NCI-H1092 treated with DMSO at 0.1 percent for 48 hours (cell line): Measurements from ENCODE around the gene CDK5R1.

Experiments used
- DNase-seq: peaks from one replicate; lab custom pipeline; 2025; lab: John Stamatoyannopoulos, UW

CDK5R1 gene

DNA sequence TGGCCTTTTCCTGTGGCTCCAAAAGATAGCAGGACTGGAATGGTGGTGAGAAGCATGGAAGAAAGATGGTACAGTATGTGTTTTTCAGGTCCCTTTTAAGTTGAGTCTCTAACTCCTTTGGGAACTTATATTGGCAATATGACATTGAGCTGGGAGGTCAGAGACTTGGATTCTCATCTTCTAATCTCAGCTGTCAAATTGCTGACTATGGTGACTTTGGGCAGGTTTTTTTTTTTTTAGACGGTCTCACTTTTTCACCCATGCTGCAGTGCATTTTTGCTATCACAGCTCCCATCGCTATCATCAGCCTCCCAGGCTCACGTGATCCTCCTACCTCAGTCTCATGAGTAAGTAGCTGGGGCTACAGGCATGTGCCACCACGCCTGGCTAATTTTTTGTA is 15.1 kb upstream of the CDK5R1 start:
- no peak for DNase-seq

DNA sequence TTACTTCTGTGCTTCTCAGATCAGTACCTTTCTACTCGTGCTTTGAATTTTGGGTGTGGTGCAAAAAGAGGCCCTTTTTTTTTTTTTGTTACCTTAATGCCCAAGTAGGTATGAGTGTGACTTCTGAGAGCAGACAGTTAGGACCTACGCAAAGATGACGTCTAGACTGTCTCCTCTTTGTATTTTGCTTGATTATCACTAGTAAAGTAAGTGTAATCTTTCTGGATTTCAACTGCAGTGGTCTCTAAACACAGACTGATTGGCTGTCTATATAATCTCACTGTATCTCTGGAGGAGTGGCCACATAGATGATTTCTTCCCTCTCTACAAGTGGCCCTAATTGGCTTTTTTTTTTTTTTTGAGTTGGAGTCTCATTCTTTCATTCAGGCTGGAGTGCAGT is 11.5 kb upstream of the CDK5R1 start:
- no peak for DNase-seq

GRCh38 chr17:32477220-32477619 is 9.6 kb upstream of the CDK5R1 start:
- no peak for DNase-seq

GRCh38 chr17:32479074-32479617 is 7.6 kb upstream of the CDK5R1 start:
- DNase-seq: no peak

DNA sequence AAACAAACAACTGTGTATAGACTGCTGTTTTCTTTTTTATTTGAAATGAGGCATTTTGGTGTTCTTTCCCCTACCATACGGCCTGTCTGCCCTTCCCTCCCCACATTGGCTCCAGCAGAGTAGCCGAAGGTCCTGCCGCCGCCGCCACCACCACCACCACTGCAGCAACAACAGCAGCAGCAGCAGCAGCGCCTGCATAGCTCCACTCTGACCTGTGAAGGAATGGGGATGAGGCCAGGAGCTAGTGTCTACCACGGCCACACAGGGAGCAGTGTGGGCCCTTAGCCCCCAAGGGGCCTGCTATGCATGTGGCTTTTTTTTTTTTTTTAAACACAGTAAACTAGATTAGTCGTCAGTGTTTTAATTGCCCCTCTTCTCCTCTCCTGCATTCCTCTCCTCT is 5.6 kb upstream of the CDK5R1 start:
- DNase-seq: no peak

DNA sequence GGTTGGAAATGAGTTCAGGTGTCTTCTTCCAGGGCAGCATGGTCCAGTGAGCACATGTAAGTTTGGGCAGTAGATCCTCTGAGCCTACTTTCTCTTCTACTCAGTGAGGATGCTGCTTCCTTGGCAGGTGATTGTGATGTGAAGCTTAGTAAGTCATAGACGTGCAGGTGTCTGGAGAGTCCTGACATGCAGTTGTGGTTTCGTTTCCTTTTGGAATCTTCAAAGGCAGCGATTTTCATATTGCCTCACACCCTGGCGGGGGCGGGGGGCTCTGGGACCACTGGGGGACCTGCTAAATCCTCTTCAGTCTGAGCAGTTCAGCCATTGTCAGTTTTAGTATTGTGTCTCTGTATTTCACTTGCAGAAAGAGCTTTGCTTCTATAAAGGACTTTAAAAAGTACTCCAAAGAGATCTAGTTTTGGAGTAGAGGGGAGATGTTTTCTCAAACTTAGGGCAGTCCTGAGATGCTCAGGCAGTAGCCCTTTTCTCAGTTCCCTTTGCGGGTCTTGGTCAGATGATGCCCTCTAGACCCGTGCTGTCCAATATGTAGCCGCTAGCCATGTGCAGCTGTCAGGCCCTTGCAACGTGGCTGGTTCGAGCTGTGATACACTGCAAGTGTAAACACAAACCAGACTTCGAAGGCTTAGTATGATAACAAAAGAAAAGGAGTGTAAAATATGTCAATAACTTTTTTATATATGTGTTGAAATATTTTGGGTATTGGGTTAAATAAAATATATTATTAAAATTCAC is 4.0 kb upstream of the CDK5R1 start:
- DNase-seq: no peak

- peak; percentile 82 for DNase-seq
Observed at GRCh38 chr17:32483451-32484019, 3.3 kb upstream of the CDK5R1 start.

GRCh38 chr17:32484041-32484461 is 2.7 kb upstream of the CDK5R1 start:
- no peak for DNase-seq

- DNase-seq: no peak
Observed at GRCh38 chr17:32484628-32485027, 2.2 kb upstream of the CDK5R1 start.

- DNase-seq: peak; percentile 63
Observed at GRCh38 chr17:32485261-32486110, 1.3 kb upstream of the CDK5R1 start.

DNA sequence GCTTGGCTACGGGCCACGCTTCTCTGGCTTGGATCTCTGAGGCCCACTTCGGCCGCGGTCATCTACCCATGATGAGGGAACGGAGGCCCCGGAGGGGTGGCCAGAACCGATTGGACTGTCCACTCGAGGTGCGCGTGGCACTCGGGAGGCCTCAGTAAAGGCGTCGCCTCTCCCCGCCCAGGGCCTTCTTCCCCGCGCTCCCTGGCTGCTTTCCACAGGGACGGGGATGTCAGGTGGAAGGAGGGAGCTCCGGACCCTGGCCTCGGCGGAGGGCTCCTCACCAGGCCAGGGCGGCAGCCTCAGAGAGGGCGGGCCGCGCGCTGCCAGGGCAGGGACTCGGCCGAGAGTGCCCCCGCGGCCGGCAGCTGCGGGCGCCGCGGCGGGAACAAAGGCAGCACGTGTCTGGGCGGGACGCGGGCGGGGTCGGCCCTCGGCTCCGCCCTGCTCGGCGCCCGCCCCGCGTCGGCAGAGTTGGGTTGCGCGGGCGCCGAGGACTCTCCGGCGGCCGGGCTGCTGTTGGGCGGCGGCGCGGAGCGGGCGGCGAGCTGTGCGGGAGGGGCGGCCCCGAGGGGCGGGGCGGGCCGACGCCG is 587 bp upstream of the CDK5R1 start:
- peak; percentile 87 for DNase-seq

- DNase-seq: peak; percentile 57
Observed at GRCh38 chr17:32487473-32488176, 832 bp downstream of the CDK5R1 start.

GRCh38 chr17:32488177-32488542 is 1.4 kb downstream of the CDK5R1 start:
- no peak for DNase-seq

GRCh38 chr17:32488604-32489180 is 1.9 kb downstream of the CDK5R1 start:
- no peak for DNase-seq

GRCh38 chr17:32489320-32490100 is 2.7 kb downstream of the CDK5R1 start:
- no peak for DNase-seq

GRCh38 chr17:32490101-32490482 is 3.3 kb downstream of the CDK5R1 start:
- peak; percentile 63 for DNase-seq

DNA sequence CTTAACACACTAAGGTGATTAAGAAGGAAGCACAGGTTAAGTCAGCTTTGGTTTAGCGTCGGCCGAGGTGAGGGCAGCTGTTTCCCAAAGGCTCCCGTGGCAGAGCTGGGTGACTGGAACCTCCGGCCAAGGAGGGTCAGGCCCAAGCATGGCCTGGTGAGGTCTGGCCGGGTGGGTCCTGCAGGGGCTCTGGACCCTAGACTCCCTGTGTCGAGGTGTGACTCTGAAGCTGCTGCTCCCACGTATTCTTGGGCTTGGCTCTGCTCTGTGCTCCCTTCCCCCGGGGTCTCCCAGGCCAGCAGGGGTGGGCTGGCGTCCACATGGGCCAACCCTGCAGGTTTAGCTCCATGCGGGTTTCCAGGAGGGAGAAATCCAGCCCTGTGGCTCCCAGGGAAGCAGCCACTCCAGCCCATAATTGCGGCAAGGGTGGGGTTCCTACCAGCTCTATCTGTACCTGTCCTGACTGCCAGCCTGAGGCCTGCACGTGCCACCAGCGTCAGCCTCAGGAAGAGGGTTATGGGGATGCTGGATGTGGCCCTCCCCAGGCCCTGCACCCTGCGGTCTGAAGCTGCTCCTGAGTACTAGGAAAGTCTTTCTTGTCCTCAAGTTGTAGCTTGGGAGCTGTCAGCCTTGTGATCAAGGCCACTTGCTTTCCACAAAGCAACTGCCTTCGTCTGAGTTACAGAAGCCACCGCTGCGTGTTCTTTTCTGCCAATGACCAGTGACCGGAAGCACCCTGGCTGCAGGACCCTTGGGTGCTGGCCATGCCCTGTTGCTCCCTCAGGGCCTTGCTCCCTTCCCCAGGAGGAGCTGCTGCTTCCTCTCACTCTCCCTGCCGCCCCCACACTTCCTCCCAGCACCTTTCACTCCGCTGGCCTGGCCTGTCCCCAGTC is 4.8 kb downstream of the CDK5R1 start:
- no peak for DNase-seq

DNA sequence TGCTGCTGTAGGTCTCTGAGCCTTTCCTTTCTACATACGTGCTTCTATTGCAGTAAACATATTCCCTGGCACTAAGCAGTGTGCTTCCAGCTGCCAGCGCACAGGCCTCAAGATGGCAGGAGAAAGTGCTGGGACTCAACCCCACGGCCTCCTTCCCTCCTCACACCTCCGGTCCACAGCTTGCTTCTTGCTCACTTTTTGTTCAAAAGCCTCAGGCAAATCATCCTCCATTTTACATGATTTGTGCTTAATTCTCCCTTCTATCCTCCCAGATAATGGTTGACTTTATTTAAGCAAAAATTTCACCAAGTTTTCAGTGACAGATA is 5.4 kb downstream of the CDK5R1 start:
- no peak for DNase-seq

DNA sequence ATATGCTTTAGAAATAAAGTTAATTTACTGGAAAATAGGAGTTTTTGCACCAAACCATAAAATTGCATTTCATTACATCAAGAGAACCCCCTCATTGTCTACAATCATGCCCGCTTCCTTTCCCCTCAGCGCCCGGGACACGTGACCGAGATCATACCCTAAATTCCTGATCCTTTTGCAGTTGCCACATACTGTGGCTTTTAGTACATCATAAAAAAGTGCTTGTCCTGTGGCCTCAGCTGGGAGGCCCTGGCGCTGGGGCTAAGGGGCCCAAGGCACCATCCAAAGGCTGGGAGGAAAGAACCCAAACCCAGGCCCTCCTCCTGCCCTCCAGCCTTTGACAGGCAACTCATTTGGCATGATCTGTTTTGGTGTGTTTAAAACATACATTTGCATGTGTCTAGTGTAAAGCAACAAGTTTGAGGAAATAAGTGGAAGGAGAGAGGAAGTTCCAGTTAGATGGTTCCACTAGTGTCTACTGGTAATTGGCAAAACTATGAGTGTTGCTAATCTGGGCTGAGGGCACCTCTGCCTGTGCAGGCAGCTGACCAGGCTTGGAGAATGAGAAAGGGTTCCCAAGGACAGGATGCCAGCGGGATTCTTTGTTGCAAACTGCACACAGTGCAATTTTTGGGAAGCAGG is 6.0 kb downstream of the CDK5R1 start:
- no peak for DNase-seq
